GM12878 (cell line): Measurements from ENCODE around the gene DMKN. TPM values are rescaled to one million over a fixed set of nuclear protein-coding genes. Genes with fewer than 3 reads are reported as not detected.

ENCODE experiments used
- ATAC-seq: fragments of 200-7000 bp; cut with Tn5 transposase; 3 replicates; pipeline ENCODE4 v1.9.1; 2020; ENCODE audit warnings: mild to moderate bottlenecking, moderate library complexity
- BruUV-seq: library from RNA; stranded (reverse); fragments of 400-500 nt; replicated peaks from 2 replicates; lab custom pipeline; 2021; lab: Mats Ljungman, UMichigan
- CTCF ChIA-PET: fragments of 300-600 bp; sonication (Branson Sonifier 250); formaldehyde crosslinking; extraction: SDS; loops from one replicate; lab custom pipeline; 2021; ENCODE audit warnings: inconsistent platforms; lab: Yijun Ruan, JAX
- POLR2A ChIA-PET: fragments of 350-600 bp; formaldehyde crosslinking; extraction: SDS; loops from one replicate; lab custom pipeline; 2021; ENCODE audit warnings: inconsistent platforms; lab: Charles Lee
- RAD21 ChIA-PET: fragments of 300-600 bp; sonication (Branson Sonifier 250); formaldehyde crosslinking; loops from one replicate; lab custom pipeline; 2023; ENCODE audit warnings: antibody characterized with exemption; ENCODE audit not compliant: unreplicated experiment; lab: Charles Lee
- SMC1A ChIA-PET: fragments of 300-600 bp; sonication (Branson Sonifier 250); formaldehyde crosslinking; loops from one replicate; lab custom pipeline; 2023; ENCODE audit not compliant: unreplicated experiment, uncharacterized antibody; lab: Charles Lee
- DNase-seq: peaks from one replicate; pipeline ENCODE4 v3.0.0-alpha.2; 2011; ENCODE audit warnings: low read depth, low spot score
- FAIRE-seq: peaks from 3 replicates; lab custom pipeline; 2011; peaks lifted over from hg19 to GRCh38; lab: Jason Lieb, UNC
- H2AFZ ChIP-seq: 2 replicates; pipeline ENCODE4 v1.6.0; 2011; ENCODE audit warnings: low read depth, low read length, control low read depth; ENCODE audit not compliant: control insufficient read depth
- H3K27ac ChIP-seq: 2 replicates; pipeline ENCODE4 v1.5.1; 2011; ENCODE audit warnings: control low read depth; ENCODE audit not compliant: control insufficient read depth, insufficient read depth
- H3K27me3 ChIP-seq, 2 experiments: replicated peaks in 1 of 2; 2 replicates each; pipeline versions ENCODE4 v1.6.0 to v1.6.1; 2011; ENCODE audit warnings: low read length in 1 of 2; ENCODE audit not compliant: control insufficient read depth in 2 of 2, insufficient read depth in 2 of 2
- H3K36me3 ChIP-seq, 2 experiments: 2 replicates each; pipeline ENCODE4 v1.5.1; 2011; ENCODE audit warnings: low read length in 1 of 2; ENCODE audit not compliant: control insufficient read depth in 2 of 2, insufficient read depth in 2 of 2
- H3K4me1 ChIP-seq: 2 replicates; pipeline ENCODE4 v1.6.1; 2011; ENCODE audit warnings: mild to moderate bottlenecking, low read length, moderate library complexity, mixed read lengths; ENCODE audit not compliant: control insufficient read depth, insufficient read depth
- H3K4me2 ChIP-seq: 2 replicates; pipeline ENCODE4 v1.6.0; 2011; ENCODE audit warnings: control low read depth; ENCODE audit not compliant: control insufficient read depth, insufficient read depth
- H3K4me3 ChIP-seq: fragments of 200-600 bp; sonication (generic); 2 replicates; pipeline ENCODE4 v1.5.1; 2016
- H3K79me2 ChIP-seq: 2 replicates; pipeline ENCODE4 v1.6.0; 2011; ENCODE audit warnings: low read length; ENCODE audit not compliant: control insufficient read depth, insufficient read depth
- H3K9ac ChIP-seq: 2 replicates; pipeline ENCODE4 v1.8.0; 2011; ENCODE audit warnings: low read length, control low read depth, mixed read lengths; ENCODE audit not compliant: control insufficient read depth, insufficient read depth
- H3K9me3 ChIP-seq: replicated peaks from 3 replicates; pipeline ENCODE4 v1.5.1; 2011; ENCODE audit warnings: mild to moderate bottlenecking, low read length; ENCODE audit not compliant: control insufficient read depth, insufficient read depth
- H4K20me1 ChIP-seq: 2 replicates; pipeline ENCODE4 v1.6.0; 2011; ENCODE audit not compliant: control insufficient read depth, insufficient read depth
- CBX3 ChIP-seq: fragments of 200-600 bp; sonication (generic); IDR thresholded peaks from 2 replicates; pipeline ENCODE4 v1.6.1; 2016; ENCODE audit warnings: low read depth, borderline replicate concordance
- ELK1 ChIP-seq: IDR thresholded peaks from 2 replicates; pipeline ENCODE4 v1.6.1; 2012; ENCODE audit warnings: low read depth, low read length, improper control_type of control experiment
- HDAC6 ChIP-seq: fragments of 200-600 bp; sonication (generic); IDR thresholded peaks from one replicate; pipeline ENCODE4 v1.8.0; 2017; ENCODE audit warnings: antibody characterized with exemption; ENCODE audit not compliant: unreplicated experiment
- IKZF2 ChIP-seq, 2 experiments: fragments of 450-650 bp; IDR thresholded peaks; 2 replicates each; pipeline ENCODE4 v1.6.1; 2017; ENCODE audit warnings: mild to moderate bottlenecking in 2 of 2, moderate library complexity in 2 of 2
- MAX ChIP-seq: IDR thresholded peaks from 2 replicates; pipeline ENCODE4 v1.6.1; 2012; ENCODE audit warnings: low read depth, low read length, improper control_type of control experiment
- MLLT1 ChIP-seq: fragments of 450-650 bp; IDR thresholded peaks from 2 replicates; pipeline ENCODE4 v1.6.1; 2016; ENCODE audit warnings: mild to moderate bottlenecking
- NFXL1 ChIP-seq: fragments of 450-650 bp; IDR thresholded peaks from 2 replicates; pipeline ENCODE4 v1.6.1; 2017; ENCODE audit warnings: antibody characterized with exemption, mild to moderate bottlenecking, borderline replicate concordance
- SMC3 ChIP-seq: IDR thresholded peaks from 2 replicates; pipeline ENCODE4 v1.6.1; 2011; ENCODE audit warnings: low read length, improper control_type of control experiment, borderline replicate concordance
- TCF12 ChIP-seq: IDR thresholded peaks from 2 replicates; pipeline ENCODE4 v1.6.1; 2011; ENCODE audit warnings: low read depth, mild to moderate bottlenecking, low read length
- ZNF207 ChIP-seq: fragments of 450-650 bp; IDR thresholded peaks from 2 replicates; pipeline ENCODE4 v1.6.1; 2014; ENCODE audit warnings: antibody characterized with exemption, mild to moderate bottlenecking, borderline replicate concordance
- ZZZ3 ChIP-seq: IDR thresholded peaks from 2 replicates; pipeline ENCODE4 v1.6.1; 2011; ENCODE audit warnings: low read depth; ENCODE audit not compliant: control insufficient read depth, insufficient read length
- WGBS: methylation state at CpG from one replicate; pipeline ENCODE4 v1.1.6; 2016; ENCODE audit warnings: low lambda C conversion rate; ENCODE audit not compliant: insufficient replicate concordance, insufficient coverage; ENCODE audit errors: missing lambda C conversion rate; 5-methylcytosine and 5-hydroxymethylcytosine counted together
- in situ Hi-C: fragments of 300-500 bp; cut with MboI; formaldehyde crosslinking; loops from 9 replicates; pipeline ENCODE4 v1.14.3; 2018; ENCODE audit warnings: mixed read lengths
- intact Hi-C: fragments of 100-400 bp; cut with micrococcal nuclease; formaldehyde crosslinking; loops from one replicate; pipeline ENCODE4 v1.14.2; 2022; ENCODE audit not compliant: unreplicated experiment
- polyA plus RNA-seq, 11 experiments: library from polyadenylated mRNA; depleted of rRNA in 4 of 11; unstranded in 6 of 11; stranded (reverse) in 5 of 11; fragments of >200 nt; fragmentation: Nextera tagmentation in 4 of 11; fragmentation: Illumina TruSeq in 1 of 11; extraction: Ambion mirVana in 4 of 11; extraction: Trizol in 1 of 11; gene quantifications; 1 replicate in 1 of 11; 2 replicates in 10 of 11; pipeline versions ENCODE4 v1.2.1 to v1.2.3, GENCODE V29; 2011 to 2016; ENCODE audit warnings: inconsistent platforms in 2 of 11, missing spikeins in 2 of 11, low read depth in 1 of 11
- total RNA-seq, 4 experiments: library from RNA; depleted of rRNA in 3 of 4; stranded (reverse); fragments of >200 nt in 3 of 4; fragmentation: Illumina TruSeq in 1 of 4; extraction: Trizol in 1 of 4; gene quantifications; 2 replicates each; pipeline versions ENCODE4 v1.2.1 to v1.2.3, GENCODE V29; 2013 to 2021

The DMKN gene
- total and polyA plus RNA-seq, 10 of the 15 experiments (the other 5 are each of a cell fraction or from before 2014, with no cell fraction given): 36.4 to 114 (median 58.6) TPM

- DNase-seq (no peak), ATAC-seq (no peak), FAIRE-seq (no peak)
- Histone ChIP-seq H3K4me3 (no peak overlapping the region), H3K4me1 (peaks cover 8% of the 10 kb centered on the region), H4K20me1 (no peaks in the 10 kb centered on the region), H2AFZ (no peak overlapping the region), H3K27ac (no peak overlapping the region), H3K9ac (no peak overlapping the region), H3K79me2 (peaks cover under 1% of the 10 kb centered on the region; the same call in 1 of the 2 replicates), H3K36me3 (no peaks in the 10 kb centered on the region; a peak in 1 of 4 replicates), H3K27me3 (no peaks in the 10 kb centered on the region), H3K9me3 (no peaks in the 10 kb centered on the region), H3K4me2 (no peak overlapping the region)
- intact Hi-C loops (no loop called here), in situ Hi-C loops (no loop called here)
- POLR2A ChIA-PET: no interaction called here
- RAD21 ChIA-PET: no interaction called here
- BruUV-seq: no TSS peak
- SMC1A ChIA-PET: no interaction called here
- 83% methylated on average over 21 of the region's 21 CpGs for WGBS
- CTCF ChIA-PET: interaction anchor here (0.8 to 1.4 kb wide), 2 partner anchors 41 to 141 kb away, joined by 3 to 6 read pairs; no protein-coding TSS in a partner anchor
- no peak for TF ChIP-seq NFXL1
- no peak for TF ChIP-seq CBX3
- no peak for TF ChIP-seq ELK1
- TF ChIP-seq MLLT1: no peak
- no peak for TF ChIP-seq IKZF2 (IDR thresholded peaks at IDR 0.05)
- no peak for TF ChIP-seq ZZZ3
- TF ChIP-seq TCF12: no peak
- TF ChIP-seq SMC3: no peak
- TF ChIP-seq ZNF207: no peak
- no peak for TF ChIP-seq HDAC6
- TF ChIP-seq MAX: no peak
Measured at GRCh38 chr19:35551091-35551810, 37.8 kb upstream of the DMKN start.
